H9 (cell line): ENCODE measurements around the gene ANGPTL8. TPM values are rescaled to one million over a fixed set of nuclear protein-coding genes. Genes with fewer than 3 reads are reported as not detected.

Experiments used
- DNase-seq: peaks from one replicate; pipeline ENCODE4 v3.0.0-alpha.2; 2017
- H2AFZ ChIP-seq: one replicate; pipeline ENCODE4 v1.6.1; 2013; ENCODE audit warnings: mild to moderate bottlenecking, low read length, control low read depth, moderate library complexity
- H2AK5ac ChIP-seq: 2 replicates; pipeline ENCODE4 v1.6.1; 2013; ENCODE audit warnings: low read length, control low read depth, mixed read lengths; ENCODE audit not compliant: insufficient read length
- H2BK120ac ChIP-seq: one replicate; pipeline ENCODE4 v1.6.1; 2013; ENCODE audit warnings: low read depth, mild to moderate bottlenecking, low read length, control low read depth, inconsistent platforms; ENCODE audit not compliant: poor library complexity, severe bottlenecking
- H2BK12ac ChIP-seq: 2 replicates; pipeline ENCODE4 v1.6.1; 2013; ENCODE audit warnings: low read length, control low read depth, mixed read lengths, low read depth; ENCODE audit not compliant: insufficient read length
- H2BK15ac ChIP-seq: 2 replicates; pipeline ENCODE4 v1.6.1; 2013; ENCODE audit warnings: low read depth, low read length, control low read depth
- H2BK20ac ChIP-seq: one replicate; pipeline ENCODE4 v1.6.1; 2013; ENCODE audit warnings: low read depth, mild to moderate bottlenecking, low read length, control low read depth, inconsistent platforms; ENCODE audit not compliant: poor library complexity, severe bottlenecking
- H2BK5ac ChIP-seq: 2 replicates; pipeline ENCODE4 v1.6.1; 2013; ENCODE audit warnings: low read length, control low read depth, mixed read lengths; ENCODE audit not compliant: insufficient read length
- H3K14ac ChIP-seq: 2 replicates; pipeline ENCODE4 v1.6.1; 2013; ENCODE audit warnings: low read length, control low read depth; ENCODE audit not compliant: insufficient read depth
- H3K18ac ChIP-seq: 2 replicates; pipeline ENCODE4 v1.6.1; 2013; ENCODE audit warnings: low read depth, mild to moderate bottlenecking, mixed read lengths, low read length, control low read depth; ENCODE audit not compliant: insufficient read length
- H3K23ac ChIP-seq: 2 replicates; pipeline ENCODE4 v1.6.1; 2013; ENCODE audit warnings: low read length, control low read depth, mixed read lengths, low read depth; ENCODE audit not compliant: insufficient read length
- H3K23me2 ChIP-seq: 2 replicates; pipeline ENCODE4 v1.6.1; 2013; ENCODE audit warnings: low read depth, mild to moderate bottlenecking, mixed read lengths, low read length, control low read depth; ENCODE audit not compliant: insufficient read length, poor library complexity, severe bottlenecking
- H3K27ac ChIP-seq: 2 replicates; pipeline ENCODE4 v1.5.1; 2013; ENCODE audit warnings: low read length, control low read depth, mixed read lengths, low read depth; ENCODE audit not compliant: insufficient read length
- H3K27me3 ChIP-seq: 2 replicates; pipeline ENCODE4 v1.6.1; 2013; ENCODE audit warnings: low read length, control low read depth, inconsistent platforms; ENCODE audit not compliant: insufficient read depth
- H3K4ac ChIP-seq: 2 replicates; pipeline ENCODE4 v1.6.1; 2013; ENCODE audit warnings: low read depth, mild to moderate bottlenecking, control low read depth, inconsistent platforms, low read length, moderate library complexity
- H3K4me1 ChIP-seq: 2 replicates; pipeline ENCODE4 v1.6.1; 2013; ENCODE audit warnings: low read length, control low read depth, inconsistent platforms; ENCODE audit not compliant: insufficient read depth
- H3K4me2 ChIP-seq: 2 replicates; pipeline ENCODE4 v1.6.1; 2013; ENCODE audit warnings: low read length, control low read depth, mixed read lengths; ENCODE audit not compliant: insufficient read length, insufficient read depth
- H3K56ac ChIP-seq: 2 replicates; pipeline ENCODE4 v1.6.1; 2013; ENCODE audit warnings: low read depth, mild to moderate bottlenecking, mixed read lengths, low read length, control low read depth; ENCODE audit not compliant: insufficient read length
- H3K79me1 ChIP-seq: 2 replicates; pipeline ENCODE4 v1.6.1; 2013; ENCODE audit warnings: low read depth, mild to moderate bottlenecking, moderate library complexity, low read length, control low read depth, inconsistent platforms; ENCODE audit not compliant: insufficient read depth, poor library complexity, severe bottlenecking
- H3K79me2 ChIP-seq: 2 replicates; pipeline ENCODE4 v1.6.1; 2013; ENCODE audit warnings: low read length, control low read depth, inconsistent platforms; ENCODE audit not compliant: insufficient read depth
- H3K9ac ChIP-seq: 2 replicates; pipeline ENCODE4 v1.6.1; 2013; ENCODE audit warnings: low read length, control low read depth, mixed read lengths; ENCODE audit not compliant: insufficient read length; ENCODE audit errors: extremely low read depth
- H3K9me3 ChIP-seq: one replicate; pipeline ENCODE4 v1.6.1; 2013; ENCODE audit warnings: low read depth, low read length, inconsistent platforms; ENCODE audit not compliant: control insufficient read depth
- H3T11ph ChIP-seq: one replicate; pipeline ENCODE4 v1.6.1; 2013; ENCODE audit warnings: mild to moderate bottlenecking, low read length, control low read depth, inconsistent platforms
- H4K20me1 ChIP-seq: one replicate; pipeline ENCODE4 v1.6.1; 2013; ENCODE audit not compliant: control insufficient read depth, insufficient read length, insufficient read depth
- H4K5ac ChIP-seq: 2 replicates; pipeline ENCODE4 v1.6.1; 2013; ENCODE audit warnings: low read depth, mild to moderate bottlenecking, mixed read lengths, low read length, control low read depth; ENCODE audit not compliant: insufficient read length
- H4K8ac ChIP-seq: replicated peaks from 2 replicates; pipeline ENCODE4 v1.6.1; 2013; ENCODE audit warnings: low read length, control low read depth, mixed read lengths, low read depth; ENCODE audit not compliant: insufficient read length
- H4K91ac ChIP-seq: 2 replicates; pipeline ENCODE4 v1.6.1; 2013; ENCODE audit warnings: low read depth, mild to moderate bottlenecking, moderate library complexity, mixed read lengths, low read length, control low read depth; ENCODE audit not compliant: insufficient read length
- H3K27ac Mint-ChIP-seq, 3 experiments: 2 replicates in 2 of 3; 3 replicates in 1 of 3; pipeline ENCODE4 v1.8.0; 2020 to 2021; ENCODE audit warnings: mixed read lengths in 3 of 3, mild to moderate bottlenecking in 1 of 3, moderate library complexity in 1 of 3
- H3K27me3 Mint-ChIP-seq: 2 replicates; pipeline ENCODE4 v1.8.0; 2021; ENCODE audit warnings: low read depth, mild to moderate bottlenecking, moderate library complexity, mixed read lengths
- H3K36me3 Mint-ChIP-seq, 3 experiments: 2 replicates in 2 of 3; 3 replicates in 1 of 3; pipeline ENCODE4 v1.8.0; 2020 to 2021; ENCODE audit warnings: low read depth in 3 of 3, mixed read lengths in 3 of 3; ENCODE audit not compliant: insufficient read depth in 1 of 3
- H3K4me1 Mint-ChIP-seq, 2 experiments: 2 replicates each; pipeline ENCODE4 v1.8.0; 2020; ENCODE audit warnings: mixed read lengths in 2 of 2
- H3K4me3 Mint-ChIP-seq, 2 experiments: 2 replicates in 1 of 2; 3 replicates in 1 of 2; pipeline ENCODE4 v1.8.0; 2020 to 2021; ENCODE audit warnings: mild to moderate bottlenecking in 2 of 2, mixed read lengths in 2 of 2, moderate library complexity in 1 of 2
- H3K9me3 Mint-ChIP-seq, 2 experiments: 2 replicates in 1 of 2; 3 replicates in 1 of 2; pipeline ENCODE4 v1.8.0; 2020; ENCODE audit warnings: mild to moderate bottlenecking in 2 of 2, mixed read lengths in 2 of 2, moderate library complexity in 1 of 2
- WGBS: extraction: QIAGEN DNeasy Blood & Tissue Kit; methylation state at CpG from one replicate; pipeline ENCODE4 v1.1.7; 2013; ENCODE audit warnings: missing lambda C conversion rate, low lambda C conversion rate, mixed read lengths; ENCODE audit not compliant: insufficient read length; ENCODE audit errors: extremely low coverage; 5-methylcytosine and 5-hydroxymethylcytosine counted together
- total RNA-seq: library from RNA; stranded (reverse); gene quantifications from 2 replicates; pipeline ENCODE4 v1.2.1, GENCODE V29; 2021
- TF ChIP-seq, protein P1 (sequence below): fragments of 200-600 bp; sonication (generic); conservative IDR thresholded peaks from 3 replicates; pipeline ENCODE4 v1.8.0; 2021; ENCODE audit warnings: antibody characterized with exemption, mild to moderate bottlenecking

The ANGPTL8 gene
- total RNA-seq, 1 experiment from 2014 or later: not detected

- Mint-ChIP-seq H3K27ac (no peak overlapping the region), H3K4me1 (peaks cover 3 to 5% of the 10 kb centered on the region in 2 experiments), H3K4me3 (no peak overlapping the region), H3K27me3 (peaks cover 3% of the 10 kb centered on the region), H3K36me3 (no peaks in the 10 kb centered on the region; a peak in 1 of 7 replicates), H3K9me3 (peaks cover 2% of the 10 kb centered on the region in 2 experiments; a peak in 3 of 5 replicates)
- no peaks in the 10 kb centered on the region for H3K4me1 ChIP-seq
- H3K14ac ChIP-seq: no peak overlapping the region
- no peak overlapping the region for H2BK5ac ChIP-seq
- H4K5ac ChIP-seq: no peak overlapping the region
- no peak overlapping the region for H2BK15ac ChIP-seq
- no peak overlapping the region for H4K91ac ChIP-seq
- H3K9me3 ChIP-seq: no peaks in the 10 kb centered on the region
- H3K27me3 ChIP-seq: no peaks in the 10 kb centered on the region
- H3K27ac ChIP-seq: no peak overlapping the region
- no peak for DNase-seq
- H3T11ph ChIP-seq: no peak overlapping the region
- no CpG with 5 or more reads among the region's 6 CpGs for WGBS
- H2AK5ac ChIP-seq: no peak overlapping the region
- H3K79me2 ChIP-seq: no peaks in the 10 kb centered on the region
- no peak overlapping the region for H2BK12ac ChIP-seq
- no peaks in the 10 kb centered on the region for H3K79me1 ChIP-seq
- H3K23ac ChIP-seq: no peak overlapping the region
- no peak overlapping the region for H2BK20ac ChIP-seq
- no peak overlapping the region for H4K8ac ChIP-seq
- no peak overlapping the region for H3K9ac ChIP-seq
- no peak overlapping the region for H2AFZ ChIP-seq
- no peak overlapping the region for H3K4ac ChIP-seq
- H3K23me2 ChIP-seq: no peaks in the 10 kb centered on the region
- no peak overlapping the region for H3K56ac ChIP-seq
- no peaks in the 10 kb centered on the region for H4K20me1 ChIP-seq
- no peak overlapping the region for H2BK120ac ChIP-seq
- no peak overlapping the region for H3K4me2 ChIP-seq
- TF ChIP-seq, protein P1, sequence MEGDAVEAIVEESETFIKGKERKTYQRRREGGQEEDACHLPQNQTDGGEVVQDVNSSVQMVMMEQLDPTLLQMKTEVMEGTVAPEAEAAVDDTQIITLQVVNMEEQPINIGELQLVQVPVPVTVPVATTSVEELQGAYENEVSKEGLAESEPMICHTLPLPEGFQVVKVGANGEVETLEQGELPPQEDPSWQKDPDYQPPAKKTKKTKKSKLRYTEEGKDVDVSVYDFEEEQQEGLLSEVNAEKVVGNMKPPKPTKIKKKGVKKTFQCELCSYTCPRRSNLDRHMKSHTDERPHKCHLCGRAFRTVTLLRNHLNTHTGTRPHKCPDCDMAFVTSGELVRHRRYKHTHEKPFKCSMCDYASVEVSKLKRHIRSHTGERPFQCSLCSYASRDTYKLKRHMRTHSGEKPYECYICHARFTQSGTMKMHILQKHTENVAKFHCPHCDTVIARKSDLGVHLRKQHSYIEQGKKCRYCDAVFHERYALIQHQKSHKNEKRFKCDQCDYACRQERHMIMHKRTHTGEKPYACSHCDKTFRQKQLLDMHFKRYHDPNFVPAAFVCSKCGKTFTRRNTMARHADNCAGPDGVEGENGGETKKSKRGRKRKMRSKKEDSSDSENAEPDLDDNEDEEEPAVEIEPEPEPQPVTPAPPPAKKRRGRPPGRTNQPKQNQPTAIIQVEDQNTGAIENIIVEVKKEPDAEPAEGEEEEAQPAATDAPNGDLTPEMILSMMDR: no peak
- no peak overlapping the region for H3K18ac ChIP-seq
Observed at GRCh38 chr19:11284515-11284914, 45.1 kb downstream of the ANGPTL8 start.
